ENCODE measurements around the gene SURF1. TPM values are rescaled to one million over a fixed set of nuclear protein-coding genes. Genes with fewer than 3 reads are reported as not detected.
A peak's percentile ranks its signal among the peaks of the same experiment; 100 is the strongest.

The SURF1 gene
- total RNA-seq, 1 donor from 2014 or later, result 30.0 TPM

- Mint-ChIP-seq H3K4me3 (peak overlapping the region; percentile 71), H3K27me3 (ENCODE audit: low read depth) (no peaks in the 10 kb centered on the region), H3K36me3 (peaks cover 15% of the 10 kb centered on the region), H3K27ac (no peak overlapping the region), H3K9me3 (no peaks in the 10 kb centered on the region), H3K4me1 (peaks cover 3% of the 10 kb centered on the region)
- TF ChIP-seq, protein P1, sequence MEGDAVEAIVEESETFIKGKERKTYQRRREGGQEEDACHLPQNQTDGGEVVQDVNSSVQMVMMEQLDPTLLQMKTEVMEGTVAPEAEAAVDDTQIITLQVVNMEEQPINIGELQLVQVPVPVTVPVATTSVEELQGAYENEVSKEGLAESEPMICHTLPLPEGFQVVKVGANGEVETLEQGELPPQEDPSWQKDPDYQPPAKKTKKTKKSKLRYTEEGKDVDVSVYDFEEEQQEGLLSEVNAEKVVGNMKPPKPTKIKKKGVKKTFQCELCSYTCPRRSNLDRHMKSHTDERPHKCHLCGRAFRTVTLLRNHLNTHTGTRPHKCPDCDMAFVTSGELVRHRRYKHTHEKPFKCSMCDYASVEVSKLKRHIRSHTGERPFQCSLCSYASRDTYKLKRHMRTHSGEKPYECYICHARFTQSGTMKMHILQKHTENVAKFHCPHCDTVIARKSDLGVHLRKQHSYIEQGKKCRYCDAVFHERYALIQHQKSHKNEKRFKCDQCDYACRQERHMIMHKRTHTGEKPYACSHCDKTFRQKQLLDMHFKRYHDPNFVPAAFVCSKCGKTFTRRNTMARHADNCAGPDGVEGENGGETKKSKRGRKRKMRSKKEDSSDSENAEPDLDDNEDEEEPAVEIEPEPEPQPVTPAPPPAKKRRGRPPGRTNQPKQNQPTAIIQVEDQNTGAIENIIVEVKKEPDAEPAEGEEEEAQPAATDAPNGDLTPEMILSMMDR (IDR thresholded peaks at IDR 0.05; ENCODE audit: unreplicated experiment), result no peak
- DNase-seq (ENCODE audit: low spot score in 2 of 2, unreplicated experiment in 2 of 2), result no peak
These were observed 1.4 kb upstream of the SURF1 start for GRCh38 chr9:133357656-133358055.

DNA sequence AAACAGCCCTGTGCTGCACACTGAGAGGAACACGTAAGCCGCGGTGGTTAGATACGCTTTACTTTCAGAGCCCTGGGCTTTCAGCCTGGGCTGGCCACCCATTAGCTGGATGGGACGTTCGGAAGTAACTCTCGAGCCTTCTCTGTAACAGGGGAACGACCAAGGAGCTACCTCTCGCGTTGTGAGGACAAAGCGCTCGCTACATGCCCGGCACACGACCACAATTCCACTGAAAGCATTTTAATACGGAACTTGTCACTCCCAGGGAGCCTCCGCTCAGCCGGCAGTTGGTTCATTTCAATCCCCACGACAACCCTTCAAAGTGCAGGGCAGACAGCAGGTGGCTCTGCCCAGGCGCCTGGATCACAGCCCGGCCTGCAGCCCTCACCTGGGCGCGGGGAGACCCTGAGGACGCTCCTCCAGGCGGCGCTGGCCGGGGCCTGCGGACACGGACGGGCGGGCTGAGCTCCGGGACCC lies 368 bp downstream of the SURF1 start:
- Mint-ChIP-seq H3K4me1 (peaks cover 3% of the 10 kb centered on the region), H3K27me3 (ENCODE audit: low read depth) (no peaks in the 10 kb centered on the region), H3K36me3 (peaks cover 10% of the 10 kb centered on the region), H3K27ac (peak overlapping the region; percentile 88), H3K9me3 (no peaks in the 10 kb centered on the region), H3K4me3 (peak overlapping the region; percentile 88)
- no peak for DNase-seq (ENCODE audit: low spot score in 2 of 2, unreplicated experiment in 2 of 2)
- TF ChIP-seq, protein P1 (IDR thresholded peaks at IDR 0.05; ENCODE audit: unreplicated experiment), result no peak

DNA sequence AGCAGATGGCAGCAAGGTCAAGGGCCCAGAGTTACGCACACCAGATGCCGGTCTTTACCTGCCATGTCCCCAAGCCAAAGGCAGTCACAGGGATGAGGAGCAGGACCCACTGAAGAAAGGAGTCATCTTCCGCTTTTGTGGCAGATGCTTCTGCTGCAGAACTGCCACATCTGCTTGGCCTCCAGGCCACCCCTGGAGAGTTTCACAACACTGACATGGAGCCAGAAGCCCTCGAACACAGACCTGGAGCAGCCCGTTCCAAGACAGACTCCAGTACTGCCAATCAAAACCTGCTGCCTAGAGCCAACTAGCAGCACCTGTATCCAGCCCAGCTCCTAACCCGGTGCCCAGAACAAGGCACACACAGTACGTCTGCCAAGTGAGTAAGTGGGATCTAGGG lies 1.5 kb downstream of the SURF1 start:
- Mint-ChIP-seq H3K4me1 (peaks cover 3% of the 10 kb centered on the region), H3K4me3 (peak overlapping the region; percentile 88), H3K36me3 (peaks cover 14% of the 10 kb centered on the region), H3K27me3 (ENCODE audit: low read depth) (no peaks in the 10 kb centered on the region), H3K27ac (no peak overlapping the region), H3K9me3 (no peaks in the 10 kb centered on the region)
- TF ChIP-seq, protein P1 (IDR thresholded peaks at IDR 0.05; ENCODE audit: unreplicated experiment), result no peak
- no peak for DNase-seq (ENCODE audit: low spot score in 2 of 2, unreplicated experiment in 2 of 2)

- TF ChIP-seq, protein P1 (IDR thresholded peaks at IDR 0.05; ENCODE audit: unreplicated experiment), result no peak
- Mint-ChIP-seq H3K4me1 (peaks cover 15% of the 10 kb centered on the region), H3K4me3 (no peak overlapping the region), H3K9me3 (no peaks in the 10 kb centered on the region), H3K36me3 (peaks cover 25% of the 10 kb centered on the region), H3K27ac (no peak overlapping the region), H3K27me3 (ENCODE audit: low read depth) (no peaks in the 10 kb centered on the region)
- no peak for DNase-seq (ENCODE audit: low spot score in 2 of 2, unreplicated experiment in 2 of 2)
These were observed 2.7 kb downstream of the SURF1 start for GRCh38 chr9:133353548-133353947.

DNA sequence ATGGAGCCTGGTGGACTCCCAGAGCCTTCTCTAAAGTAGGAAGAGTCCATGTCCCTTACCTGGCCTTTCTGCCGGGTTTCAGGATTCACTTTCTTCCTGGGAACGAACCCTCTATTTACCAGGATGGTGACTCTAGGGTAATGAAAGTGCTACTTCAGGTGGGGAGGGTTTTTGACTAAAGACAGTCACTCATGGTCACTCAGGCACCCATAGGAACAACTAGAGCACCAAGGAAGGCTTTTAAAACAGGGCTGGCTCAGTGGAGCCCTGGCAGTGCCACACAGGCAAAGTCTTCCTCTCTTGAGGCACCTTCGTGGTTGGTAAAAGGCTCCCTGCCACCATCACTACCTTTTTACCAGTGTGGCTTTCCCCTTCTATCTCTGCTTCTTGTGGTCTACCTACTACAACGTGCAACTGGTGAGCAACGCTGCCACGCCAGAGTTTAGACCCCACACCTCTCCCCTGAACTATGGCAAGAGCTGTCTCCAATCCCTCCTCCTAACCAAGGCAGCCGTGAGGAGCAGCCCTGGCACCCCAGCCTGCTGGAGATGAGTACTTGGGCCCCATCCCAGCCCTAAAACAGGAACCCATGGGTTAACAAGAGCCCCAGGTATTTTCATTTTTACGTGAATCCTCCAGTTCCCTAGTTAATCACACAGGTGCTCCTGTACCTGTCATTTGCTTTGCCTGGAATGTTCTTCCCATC lies 3.5 kb downstream of the SURF1 start:
- peaks cover 25% of the 10 kb centered on the region for H3K36me3 Mint-ChIP-seq
- no peaks in the 10 kb centered on the region for H3K27me3 Mint-ChIP-seq (ENCODE audit: low read depth)
- H3K27ac Mint-ChIP-seq, result peak overlapping the region; percentile 15
- TF ChIP-seq, protein P1 (IDR thresholded peaks at IDR 0.05; ENCODE audit: unreplicated experiment), result no peak
- no peak overlapping the region for H3K4me3 Mint-ChIP-seq
- H3K9me3 Mint-ChIP-seq, result no peaks in the 10 kb centered on the region
- no peak for DNase-seq (ENCODE audit: low spot score in 2 of 2, unreplicated experiment in 2 of 2)
- peaks cover 17% of the 10 kb centered on the region for H3K4me1 Mint-ChIP-seq

Data from mesothelial cell of epicardium (in vitro differentiated cells).